HepG2 (cell line): ENCODE data around the gene CNNM2. TPM values are rescaled to one million over a fixed set of nuclear protein-coding genes. Genes with fewer than 3 reads are reported as not detected.

Experiments used
- ATAC-seq: fragments of 200-7000 bp; cut with Tn5 transposase; 3 replicates; pipeline ENCODE4 v1.9.1; 2020; ENCODE audit warnings: mild to moderate bottlenecking, moderate library complexity
- BruUV-seq: library from RNA; stranded (reverse); fragments of 400-500 nt; replicated peaks from 2 replicates; lab custom pipeline; 2021; lab: Mats Ljungman, UMichigan
- CTCF ChIA-PET: fragments of 300-600 bp; formaldehyde crosslinking; extraction: SDS; loops from one replicate; lab custom pipeline; 2021; ENCODE audit warnings: low total read pairs, inconsistent platforms, low intra/inter-chr PET ratio; lab: Yijun Ruan, JAX
- POLR2A ChIA-PET: fragments of 350-600 bp; sonication (Branson Sonifier 250); formaldehyde crosslinking; loops from one replicate; lab custom pipeline; 2020; ENCODE audit warnings: antibody characterized with exemption, inconsistent platforms; lab: Yijun Ruan, JAX
- DNase-seq: peaks from one replicate; pipeline ENCODE4 v3.0.0-alpha.2; 2015; ENCODE audit warnings: low spot score
- FAIRE-seq: peaks from 3 replicates; lab custom pipeline; 2011; peaks lifted over from hg19 to GRCh38; lab: Jason Lieb, UNC
- H2AFZ ChIP-seq: one replicate; pipeline ENCODE4 v1.6.1; 2011; ENCODE audit warnings: low read length, inconsistent platforms
- H3K27ac ChIP-seq: fragments of 300-600 bp; 3 replicates; pipeline ENCODE4 v1.8.0; 2011; ENCODE audit warnings: mixed run types, mild to moderate bottlenecking, mixed read lengths, low read length, inconsistent platforms; ENCODE audit not compliant: insufficient read depth; ENCODE audit errors: extremely low read length
- H3K27me3 ChIP-seq, 2 experiments: fragments of 200-600 bp in 1 of 2; 2 replicates in 1 of 2; 3 replicates in 1 of 2; pipeline versions ENCODE4 v1.6.0 to v1.8.0; 2011; ENCODE audit warnings: low read length in 2 of 2, mild to moderate bottlenecking in 2 of 2, moderate library complexity in 2 of 2, inconsistent platforms in 1 of 2; ENCODE audit not compliant: insufficient read depth in 2 of 2, control insufficient read depth in 1 of 2
- H3K36me3 ChIP-seq, 2 experiments: fragments of 200-600 bp in 1 of 2; replicated peaks in 1 of 2; 2 replicates in 1 of 2; 3 replicates in 1 of 2; pipeline versions ENCODE4 v1.5.1 to v1.8.0; 2011; ENCODE audit warnings: low read length in 2 of 2, inconsistent platforms in 1 of 2; ENCODE audit not compliant: insufficient read depth in 2 of 2, control insufficient read depth in 1 of 2
- H3K4me1 ChIP-seq: 2 replicates; pipeline ENCODE4 v1.5.1; 2012; ENCODE audit warnings: low read length, inconsistent platforms; ENCODE audit not compliant: insufficient read depth
- H3K4me2 ChIP-seq: 2 replicates; pipeline ENCODE4 v1.6.0; 2011; ENCODE audit warnings: low read depth, low read length, inconsistent platforms
- H3K4me3 ChIP-seq, 3 experiments: fragments of 200-600 bp in 1 of 3; sonication (generic), shearing (Covaris generic) in 1 of 3; replicated peaks in 1 of 3; 2 replicates each; pipeline ENCODE4 v1.5.1; 2011 to 2016; ENCODE audit warnings: low read length in 3 of 3, inconsistent platforms in 2 of 3, low read depth in 2 of 3, mild to moderate bottlenecking in 2 of 3, control low read depth in 1 of 3, mixed read lengths in 1 of 3; ENCODE audit not compliant: insufficient read depth in 1 of 3
- H3K79me2 ChIP-seq: one replicate; pipeline ENCODE4 v1.6.1; 2011; ENCODE audit warnings: low read length, inconsistent platforms; ENCODE audit not compliant: insufficient read depth
- H3K9ac ChIP-seq: 2 replicates; pipeline ENCODE4 v1.6.0; 2011; ENCODE audit warnings: mild to moderate bottlenecking, low read depth, low read length, inconsistent platforms; ENCODE audit not compliant: insufficient read depth
- H3K9me3 ChIP-seq: 2 replicates; pipeline ENCODE4 v1.5.1; 2012; ENCODE audit warnings: mild to moderate bottlenecking, low read length
- H4K20me1 ChIP-seq: 2 replicates; pipeline ENCODE4 v1.6.0; 2011; ENCODE audit warnings: inconsistent platforms, mild to moderate bottlenecking, low read length, moderate library complexity; ENCODE audit not compliant: insufficient read depth
- AKAP8 ChIP-seq: sonication (generic); formaldehyde crosslinking; IDR thresholded peaks from 2 replicates; pipeline ENCODE4 v1.5.1; 2020; ENCODE audit warnings: mild to moderate bottlenecking, missing genetic modification reagents
- KIAA2018 ChIP-seq: sonication (generic); formaldehyde crosslinking; IDR thresholded peaks from 2 replicates; pipeline ENCODE4 v1.5.0; 2020; ENCODE audit warnings: mild to moderate bottlenecking, missing genetic modification reagents, borderline replicate concordance
- MXD1 ChIP-seq: sonication (generic); formaldehyde crosslinking; IDR thresholded peaks from 2 replicates; pipeline ENCODE4 v1.4.0; 2020; ENCODE audit warnings: mild to moderate bottlenecking, missing genetic modification reagents
- NAIF1 ChIP-seq: sonication (generic); formaldehyde crosslinking; IDR thresholded peaks from 2 replicates; pipeline ENCODE4 v1.5.0; 2020; ENCODE audit warnings: mild to moderate bottlenecking, missing genetic modification reagents, borderline replicate concordance
- NR2F1 ChIP-seq, 2 experiments: fragments of 450-650 bp in 1 of 2; formaldehyde crosslinking in 1 of 2; IDR thresholded peaks; 2 replicates each; pipeline versions ENCODE4 v1.5.0 to v1.6.1; 2016 to 2020; ENCODE audit warnings: mild to moderate bottlenecking in 1 of 2, missing compliant biosample characterization in 1 of 2, missing genetic modification reagents in 1 of 2, moderate library complexity in 1 of 2
- SP140L ChIP-seq: sonication (generic); formaldehyde crosslinking; IDR thresholded peaks from 2 replicates; pipeline ENCODE4 v1.4.0; 2020; ENCODE audit warnings: missing genetic modification reagents, borderline replicate concordance
- SYNCRIP ChIP-seq: fragments of 200-400 bp; formaldehyde crosslinking; IDR thresholded peaks from 2 replicates; pipeline ENCODE4 v1.6.1; 2018; ENCODE audit warnings: mild to moderate bottlenecking, low read depth, low read length; ENCODE audit not compliant: insufficient read depth
- ZNF687 ChIP-seq: sonication (generic); formaldehyde crosslinking; IDR thresholded peaks from 2 replicates; pipeline ENCODE4 v1.5.1; 2020; ENCODE audit warnings: mild to moderate bottlenecking, missing genetic modification reagents, moderate library complexity
- WGBS: methylation state at CpG from one replicate; pipeline ENCODE4 v1.1.6; 2017; ENCODE audit warnings: low lambda C conversion rate; 5-methylcytosine and 5-hydroxymethylcytosine counted together
- in situ Hi-C: cut with HindIII; loops from 2 replicates; pipeline ENCODE4 v1.10.0; 2017; ENCODE audit warnings: low pct_unique_long_range_greater_than_20kb; ENCODE audit not compliant: extremely low pct_ligation_motif_present
- intact Hi-C: fragments of 100-400 bp; cut with micrococcal nuclease; formaldehyde crosslinking; loops from one replicate; pipeline ENCODE4 v1.10.0; 2022; ENCODE audit not compliant: unreplicated experiment
- polyA plus RNA-seq, 8 experiments: library from polyadenylated mRNA; depleted of rRNA in 3 of 8; stranded (reverse) in 7 of 8; unstranded in 1 of 8; fragments of >200 nt; fragmentation: Illumina TruSeq in 4 of 8; extraction: Trizol in 4 of 8; gene quantifications; 2 replicates each; pipeline versions ENCODE4 v1.2.1 to v1.2.3, GENCODE V29; 2011 to 2016; ENCODE audit warnings: low read depth in 4 of 8, missing spikeins in 1 of 8, mixed read lengths in 1 of 8; ENCODE audit not compliant: insufficient read depth in 1 of 8
- total RNA-seq, 5 experiments: library from RNA; depleted of rRNA; stranded (reverse); fragments of >200 nt; fragmentation: Illumina TruSeq; extraction: Trizol; gene quantifications; 2 replicates each; pipeline ENCODE4 v1.2.3, GENCODE V29; 2016; ENCODE audit warnings: low read depth in 1 of 5

Gene CNNM2
- total and polyA plus RNA-seq, 2 of the 13 experiments (the other 11 are each of a cell fraction or from before 2014, with no cell fraction given), result 7.1 to 9.0 TPM

- no peaks in the 10 kb centered on the region for H3K79me2 ChIP-seq
- peak within 1 kb of the TSS; percentile 54 to 81 (median 71) for H3K4me3 ChIP-seq
- FAIRE-seq, result peak; percentile 30
- ATAC-seq, result peak; percentile 91
- TSS peak; percentile 58 for BruUV-seq
- peak within 1 kb of the TSS; percentile 76 for H3K9ac ChIP-seq
- H3K27ac ChIP-seq, result peak within 1 kb of the TSS; percentile 86
- 2% methylated on average over 29 of the region's 63 CpGs for WGBS
- POLR2A ChIA-PET, result interaction anchor here (0.8 to 1.6 kb wide), 11 partner anchors 9 to 284 kb away, joined by 3 to 7 read pairs (median 4); partner anchors contain the start of genes CNNM2 and WBP1L
- CTCF ChIA-PET, result no interaction called here
- no peaks in the 10 kb centered on the region for H3K9me3 ChIP-seq
- H3K36me3 ChIP-seq, result 0 out of 5 replicates have a peak, but pooled peaks cover 0 to 6% of the 10 kb centered on the region in 2 experiments
- no peak within 1 kb of the TSS for H2AFZ ChIP-seq
- H3K27me3 ChIP-seq, result no peaks in the 10 kb centered on the region
- H3K4me1 ChIP-seq, result peaks cover 20% of the 10 kb centered on the region
- in situ Hi-C loops (no loop called here), intact Hi-C loops (no loop called here)
- no peaks in the 10 kb centered on the region for H4K20me1 ChIP-seq
- H3K4me2 ChIP-seq, result peak within 1 kb of the TSS; percentile 87
- peak; percentile 38 for DNase-seq
- TF ChIP-seq KIAA2018 (CRISPR knock-in tag), result no peak
- TF ChIP-seq SYNCRIP, result no peak
- TF ChIP-seq MXD1 (CRISPR knock-in tag), result peak; percentile 82; the same call in 1 of the 2 replicates
- no peak for TF ChIP-seq NR2F1 (CRISPR knock-in tag; IDR thresholded peaks at IDR 0.05)
- no peak for TF ChIP-seq SP140L
- no peak for TF ChIP-seq NAIF1 (CRISPR knock-in tag)
- peak; percentile 95 for TF ChIP-seq ZNF687 (CRISPR knock-in tag)
- TF ChIP-seq AKAP8 (CRISPR knock-in tag), result no peak
These were observed 48.6 kb upstream of the CNNM2 start, which contains the start of gene AS3MT for GRCh38 chr10:102869258-102870198. AS3MT (plus strand) TSS chr10:102869470; CDS start chr10:102869593, 123 bp downstream.
